ENCODE results near the gene CHP1.
"Not testable (repeated sequence)": the region's sequence is repeated elsewhere in the genome, so short reads cannot be mapped to it uniquely, and the experiment has no call there.

Gene CHP1

GRCh38 chr15:41304149-41304770, 73.2 kb downstream of the CHP1 start:
- Mint-ChIP-seq H3K4me3 (no peak overlapping the region), H3K27me3 (no peaks in the 10 kb centered on the region), H3K4me1 (peaks cover 14% of the 10 kb centered on the region), H3K27ac (no peak overlapping the region), H3K9me3 (no peaks in the 10 kb centered on the region)
- ATAC-seq, result no peak
- DNase-seq, result no peak

GRCh38 chr15:41307679-41308078, 76.6 kb downstream of the CHP1 start:
- ATAC-seq (no peak), DNase-seq (no peak)
- Mint-ChIP-seq H3K27ac (peak overlapping the region in 1 of 2 donors; percentile 19), H3K4me1 (peaks cover 2% of the 10 kb centered on the region), H3K27me3 (no peaks in the 10 kb centered on the region), H3K4me3 (no peak overlapping the region), H3K9me3 (no peaks in the 10 kb centered on the region)

- Mint-ChIP-seq H3K9me3 (no peaks in the 10 kb centered on the region), H3K27ac (peak overlapping the region in 1 of 2 donors; percentile 52), H3K4me3 (no peak overlapping the region), H3K4me1 (no peaks in the 10 kb centered on the region), H3K27me3 (no peaks in the 10 kb centered on the region)
- no peak for ATAC-seq
- no peak for DNase-seq
Observed at GRCh38 chr15:41309226-41309905, 78.3 kb downstream of the CHP1 start.

GRCh38 chr15:41320805-41321330, 89.8 kb downstream of the CHP1 start:
- not testable (repeated sequence) for H3K9me3 Mint-ChIP-seq, H3K27me3 Mint-ChIP-seq, H3K4me3 Mint-ChIP-seq, ATAC-seq, DNase-seq, H3K27ac Mint-ChIP-seq
- H3K4me1 Mint-ChIP-seq, result peaks cover 18% of the 10 kb centered on the region

- H3K4me3 Mint-ChIP-seq, result no peak overlapping the region
- H3K4me1 Mint-ChIP-seq, result peaks cover 18% of the 10 kb centered on the region
- peak; percentile 76 for ATAC-seq
- DNase-seq, result no peak
- peak overlapping the region; percentile 20 to 83 for H3K27ac Mint-ChIP-seq
- no peaks in the 10 kb centered on the region for H3K27me3 Mint-ChIP-seq
- H3K9me3 Mint-ChIP-seq, result no peaks in the 10 kb centered on the region
Observed at GRCh38 chr15:41323611-41324010, 92.5 kb downstream of the CHP1 start.

GRCh38 chr15:41331281-41331680, 100.2 kb downstream of the CHP1 start:
- peak overlapping the region in 1 of 2 donors; percentile 91 for H3K27ac Mint-ChIP-seq
- peaks cover 30% of the 10 kb centered on the region for H3K4me1 Mint-ChIP-seq
- ATAC-seq (no peak), DNase-seq (no peak)
- H3K4me3 Mint-ChIP-seq, result peak overlapping the region; percentile 93 to 94
- no peaks in the 10 kb centered on the region for H3K27me3 Mint-ChIP-seq
- H3K9me3 Mint-ChIP-seq, result no peaks in the 10 kb centered on the region

All from stimulated activated naive CD8-positive, alpha-beta T cell treated with anti-CD3 and anti-CD28 coated beads, Interleukin-15, amount 100 ng/mL, for 72 hours (primary cell).